ENCODE data around the gene RUNX1.

RUNX1 gene

GRCh38 chr21:35058058-35058457 is 9.0 kb upstream of the RUNX1 start:
- no peak for DNase-seq

- DNase-seq, result no peak
These were observed 8.3 kb upstream of the RUNX1 start for GRCh38 chr21:35057428-35057827.

GRCh38 chr21:35053356-35054096 is 4.4 kb upstream of the RUNX1 start:
- no peak for DNase-seq

GRCh38 chr21:35052801-35053200 is 3.7 kb upstream of the RUNX1 start:
- no peak for DNase-seq

- DNase-seq, result peak; percentile 81
These were observed 2.3 kb upstream of the RUNX1 start for GRCh38 chr21:35051287-35051818.

GRCh38 chr21:35050348-35051286 is 1.5 kb upstream of the RUNX1 start:
- no peak for DNase-seq

GRCh38 chr21:35048183-35048601 is 910 bp downstream of the RUNX1 start:
- peak; percentile 62 for DNase-seq

GRCh38 chr21:35046880-35047229 is 2.2 kb downstream of the RUNX1 start:
- DNase-seq, result no peak

GRCh38 chr21:35046263-35046624 is 2.9 kb downstream of the RUNX1 start:
- DNase-seq, result no peak

- DNase-seq, result peak; percentile 63
These were observed 3.4 kb downstream of the RUNX1 start for GRCh38 chr21:35045542-35046262.

GRCh38 chr21:35044770-35045541 is 4.1 kb downstream of the RUNX1 start:
- DNase-seq, result no peak

- DNase-seq, result no peak
These were observed 5.0 kb downstream of the RUNX1 start for GRCh38 chr21:35044128-35044527.

GRCh38 chr21:35043549-35043948 is 5.6 kb downstream of the RUNX1 start:
- no peak for DNase-seq

- no peak for DNase-seq
These were observed 6.3 kb downstream of the RUNX1 start for GRCh38 chr21:35042836-35043235.

GRCh38 chr21:35041881-35042280 is 7.2 kb downstream of the RUNX1 start:
- no peak for DNase-seq

- no peak for DNase-seq
These were observed 8.0 kb downstream of the RUNX1 start for GRCh38 chr21:35041122-35041521.

- no peak for DNase-seq
These were observed 9.4 kb downstream of the RUNX1 start for GRCh38 chr21:35039595-35040289.

- no peak for DNase-seq
These were observed 10.3 kb downstream of the RUNX1 start for GRCh38 chr21:35038772-35039319.

GRCh38 chr21:35037384-35037765 is 11.7 kb downstream of the RUNX1 start:
- no peak for DNase-seq

- DNase-seq, result no peak
These were observed 12.4 kb downstream of the RUNX1 start for GRCh38 chr21:35036465-35037383.
